A673 (cell line): Measurements from ENCODE around the gene IVNS1ABP.

ENCODE experiments used
- CTCF ChIP-seq: fragments of 300-800, 200-600 bp; sonication (generic); conservative IDR thresholded peaks from 2 replicates; pipeline ENCODE4 v1.5.1; 2017; ENCODE audit warnings: low read depth, mild to moderate bottlenecking, antibody characterized with exemption, low read length, moderate library complexity, mixed read lengths
- EZH2 ChIP-seq: fragments of 200-600 bp; sonication (generic); IDR thresholded peaks from 2 replicates; pipeline ENCODE4 v1.6.1; 2017; ENCODE audit warnings: borderline replicate concordance, low read depth, mild to moderate bottlenecking, mixed read lengths, antibody characterized with exemption, low read length; ENCODE audit not compliant: poor library complexity, severe bottlenecking

- TF ChIP-seq CTCF (no peak), EZH2 (no peak)
Measured at GRCh38 chr1:185295091-185295490, 22.0 kb downstream of the IVNS1ABP start.
